HG03108 (cell line): ENCODE data around the gene GNS.
A peak's percentile ranks its signal among the peaks of the same experiment; 100 is the strongest.
"Not testable (repeated sequence)": the region's sequence is repeated elsewhere in the genome, so short reads cannot be mapped to it uniquely, and the experiment has no call there.

Source experiments
- ATAC-seq: cut with Tn5 transposase; IDR thresholded peaks from one replicate; pipeline ENCODE4 v1.9.1; 2021; ENCODE audit warnings: moderate library complexity; ENCODE audit not compliant: unreplicated experiment

Gene GNS

DNA sequence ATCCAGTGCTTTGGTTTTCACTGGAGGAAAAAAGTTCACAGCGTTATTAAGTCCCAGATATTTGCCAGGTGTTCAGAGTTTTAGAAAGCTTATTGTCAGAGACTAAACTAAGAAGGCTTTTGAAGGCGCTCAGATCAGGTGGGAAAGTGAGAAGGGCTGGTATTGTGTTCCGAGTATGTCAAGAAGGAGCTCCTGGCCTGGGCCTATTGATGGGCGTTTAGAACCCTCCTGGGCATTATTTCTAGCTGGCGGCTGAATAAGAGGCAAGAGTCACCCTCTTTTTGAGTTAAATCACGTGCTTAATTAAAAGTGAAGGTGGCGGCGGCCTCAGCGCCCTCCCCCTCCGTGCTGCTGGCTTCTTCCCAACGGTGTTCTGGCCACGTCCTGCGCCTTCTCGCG is 20.9 kb upstream of the GNS start:
- no peak for ATAC-seq

DNA sequence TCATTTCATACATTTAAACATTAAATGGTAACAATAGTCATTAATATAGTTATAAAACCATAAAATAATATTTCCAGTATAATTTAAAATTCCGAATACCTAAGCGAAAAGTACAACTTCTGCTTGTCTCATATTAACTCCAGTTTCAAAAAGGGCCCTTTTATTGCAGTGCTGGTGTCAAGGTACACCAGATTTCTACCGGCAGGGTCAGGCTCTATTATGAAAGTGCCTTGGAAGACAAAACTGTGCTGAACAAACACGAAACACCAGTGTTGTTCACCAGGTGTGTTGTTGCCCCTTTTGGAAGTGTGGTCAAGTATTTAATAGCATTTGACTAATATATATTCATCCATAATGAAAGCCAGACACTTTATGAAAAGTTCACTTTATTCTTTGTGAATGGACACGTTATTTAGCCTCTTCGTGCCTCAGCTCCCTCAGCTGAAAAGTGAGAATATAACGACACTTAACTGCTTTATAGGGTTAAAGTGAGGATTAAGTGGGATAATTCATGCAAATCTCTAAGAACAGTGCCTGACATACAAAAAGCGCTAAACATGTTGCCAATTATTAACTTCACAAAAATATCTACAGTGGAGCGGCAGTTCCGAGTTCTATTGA is 20.3 kb upstream of the GNS start:
- ATAC-seq, result no peak

DNA sequence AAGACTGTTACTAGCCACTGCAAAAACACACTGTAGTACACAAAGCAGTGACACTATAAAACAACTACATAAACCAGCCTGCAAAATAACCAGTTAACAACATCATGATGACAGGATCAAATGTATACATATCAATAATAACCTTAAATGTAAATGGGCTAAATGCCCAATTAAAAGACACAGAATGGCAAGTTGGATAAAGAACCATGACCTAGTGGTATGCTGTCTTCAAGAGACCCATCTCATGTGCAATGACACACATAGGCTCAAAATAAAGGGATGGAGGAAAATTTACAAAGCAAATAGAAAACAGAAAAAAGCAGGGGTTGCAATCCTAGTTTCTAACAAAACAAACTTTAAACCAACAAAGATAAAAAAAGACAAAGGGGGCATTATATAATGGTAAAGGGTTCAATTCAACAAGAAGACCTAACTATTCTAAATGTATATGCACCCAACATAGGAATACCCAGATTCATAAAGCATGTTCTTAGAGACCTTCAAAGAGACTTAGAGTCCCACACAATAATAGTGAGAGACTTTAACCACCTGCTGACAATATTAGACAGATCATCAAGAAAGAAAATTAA is 16.0 kb upstream of the GNS start:
- ATAC-seq, result not testable (repeated sequence)

DNA sequence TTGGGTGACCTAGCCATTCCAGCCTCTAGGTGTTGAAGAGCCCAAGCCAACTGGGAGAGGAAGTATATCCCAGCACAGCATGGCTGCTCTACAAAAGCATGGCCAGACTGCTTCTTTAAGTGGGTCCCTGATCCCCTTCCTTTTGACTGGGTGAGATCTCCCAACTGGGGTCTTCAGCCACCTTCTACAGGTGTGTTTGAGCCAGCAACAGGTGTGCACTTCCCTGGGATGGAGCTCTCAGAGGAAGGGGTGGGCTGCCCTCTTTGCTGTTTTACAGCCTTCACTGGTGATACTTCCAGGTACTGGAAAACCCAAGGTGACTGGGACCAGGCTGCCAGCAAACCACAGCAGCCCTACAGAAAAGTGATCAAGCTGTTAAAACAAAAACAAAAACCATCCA is 14.2 kb upstream of the GNS start:
- no peak for ATAC-seq

DNA sequence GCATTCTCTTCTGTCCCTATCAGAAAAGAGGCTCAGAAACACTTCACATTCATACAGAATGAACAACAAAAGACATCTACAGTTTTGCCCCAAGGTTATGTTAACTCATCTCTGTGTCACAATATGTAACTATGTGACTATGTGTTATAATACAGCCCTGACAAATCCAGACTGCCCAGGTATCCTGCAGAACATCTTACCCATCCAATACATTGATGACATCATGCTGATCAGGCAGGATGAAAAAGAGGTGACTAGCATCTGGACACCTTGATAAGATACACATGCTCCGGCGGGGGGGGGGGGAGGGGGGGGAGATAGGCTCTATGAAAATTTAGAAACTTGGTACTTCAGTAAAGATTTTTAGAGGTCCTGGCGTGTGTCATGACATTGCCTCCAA is 8.3 kb upstream of the GNS start:
- no peak for ATAC-seq

DNA sequence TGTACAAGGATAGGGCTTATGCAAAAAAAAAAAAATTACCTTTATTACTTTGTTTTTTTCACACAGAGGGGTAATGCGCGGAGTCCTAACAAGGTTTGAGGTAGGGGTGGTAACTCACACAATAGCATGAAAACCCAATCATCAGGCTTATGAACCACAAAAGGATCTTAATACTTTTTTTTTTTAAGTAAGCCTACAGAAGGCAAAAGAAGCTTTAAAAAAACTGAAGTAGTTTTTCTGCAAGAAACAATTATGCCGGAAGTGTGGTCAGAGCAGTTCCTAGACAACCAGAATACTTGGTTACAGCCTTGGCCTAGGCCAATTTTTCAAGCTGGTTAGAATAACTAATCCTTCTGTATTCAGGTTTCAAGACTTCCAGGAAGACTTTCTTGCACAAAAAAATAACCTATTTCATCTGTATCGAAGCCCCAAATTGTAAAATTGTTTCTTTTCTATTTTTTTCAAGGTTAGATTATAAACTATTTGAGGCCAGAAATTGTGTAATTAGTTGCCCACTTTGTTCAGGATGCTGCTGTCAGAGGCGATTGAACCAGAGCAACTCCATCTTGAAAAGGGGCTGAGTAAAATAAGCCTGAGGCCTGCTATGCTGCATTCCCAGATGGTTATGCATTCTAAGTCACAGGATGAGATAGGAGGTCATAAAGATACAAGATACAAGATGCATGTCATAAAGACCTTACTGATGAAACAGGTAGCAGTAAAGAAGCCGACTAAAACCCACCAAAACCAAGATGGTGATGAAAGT is 1.8 kb upstream of the GNS start:
- no peak for ATAC-seq

DNA sequence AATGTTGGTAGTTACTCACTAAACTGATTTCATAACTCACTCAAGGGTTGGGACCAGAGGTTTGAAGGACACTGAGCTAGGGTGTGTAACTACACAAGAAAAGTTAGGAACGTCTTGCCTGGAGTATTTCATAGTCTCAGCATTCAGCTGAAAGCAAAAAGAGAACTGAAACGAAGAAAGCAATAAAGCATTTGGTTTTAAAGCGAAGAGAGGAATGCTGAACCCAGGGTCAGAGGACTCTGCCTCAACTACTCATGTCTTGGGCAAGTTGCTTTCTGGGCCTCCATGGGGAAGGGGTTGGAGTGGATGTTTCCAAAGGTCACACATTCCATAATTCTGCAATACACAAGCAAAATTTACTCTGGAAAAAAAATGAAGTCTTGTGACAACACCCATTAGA is 1.4 kb downstream of the GNS start:
- ATAC-seq, result no peak

DNA sequence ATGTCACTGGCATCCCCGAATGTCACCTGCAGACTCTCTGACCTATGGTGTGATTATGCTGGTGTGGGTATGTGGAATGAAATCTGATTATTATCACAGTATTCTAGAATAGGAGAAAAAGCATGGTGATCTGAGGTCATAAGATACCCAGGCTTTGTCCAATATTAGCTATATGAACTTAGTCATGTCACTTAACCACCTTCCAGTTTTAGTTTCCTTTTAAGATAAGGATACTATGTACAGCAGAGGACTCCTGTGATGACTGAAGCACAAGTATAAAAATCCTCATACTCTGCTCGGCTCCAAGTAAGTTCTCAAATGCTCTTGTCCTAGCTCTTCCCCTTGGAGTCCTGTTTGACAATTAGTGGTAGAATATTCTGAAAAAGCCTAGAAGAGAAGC is 2.8 kb downstream of the GNS start:
- peak; percentile 31 for ATAC-seq

DNA sequence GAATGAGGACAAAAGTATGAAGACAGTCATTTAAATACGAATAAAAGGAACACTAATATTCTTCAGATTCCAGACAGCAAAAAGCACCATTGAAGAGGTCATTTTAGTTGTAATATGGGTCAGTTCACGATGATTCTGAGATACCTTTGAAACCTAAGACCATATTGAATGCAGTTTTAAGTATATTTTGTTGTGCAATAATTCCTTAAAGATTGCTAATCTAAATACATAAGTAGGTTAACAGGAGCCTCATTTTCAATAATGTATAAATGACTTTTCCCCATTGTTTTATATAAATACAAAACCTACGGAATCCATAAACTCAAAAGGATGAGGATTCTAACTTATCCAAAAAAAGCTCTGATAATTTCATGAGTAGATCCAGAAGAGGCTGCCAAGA is 5.8 kb downstream of the GNS start:
- no peak for ATAC-seq

DNA sequence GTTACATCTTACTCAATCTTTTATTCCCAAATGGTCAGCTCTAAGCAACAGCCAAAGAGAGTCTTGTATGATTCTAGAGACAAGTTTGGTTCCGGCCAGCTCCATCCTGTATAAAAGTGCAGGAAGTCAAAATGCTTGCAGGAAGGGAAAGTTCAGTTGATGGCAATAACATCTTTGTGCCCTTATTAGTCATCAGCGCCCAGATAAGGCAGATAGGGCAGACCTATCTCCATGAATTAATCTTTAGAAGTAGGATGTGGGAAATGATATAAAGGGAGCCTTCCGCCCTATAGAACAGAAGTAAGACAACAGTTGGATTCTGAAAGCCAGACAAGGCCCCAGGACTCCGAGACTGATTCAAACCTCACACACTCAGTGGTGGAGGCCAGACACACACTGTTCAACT is 6.4 kb downstream of the GNS start:
- ATAC-seq, result no peak

DNA sequence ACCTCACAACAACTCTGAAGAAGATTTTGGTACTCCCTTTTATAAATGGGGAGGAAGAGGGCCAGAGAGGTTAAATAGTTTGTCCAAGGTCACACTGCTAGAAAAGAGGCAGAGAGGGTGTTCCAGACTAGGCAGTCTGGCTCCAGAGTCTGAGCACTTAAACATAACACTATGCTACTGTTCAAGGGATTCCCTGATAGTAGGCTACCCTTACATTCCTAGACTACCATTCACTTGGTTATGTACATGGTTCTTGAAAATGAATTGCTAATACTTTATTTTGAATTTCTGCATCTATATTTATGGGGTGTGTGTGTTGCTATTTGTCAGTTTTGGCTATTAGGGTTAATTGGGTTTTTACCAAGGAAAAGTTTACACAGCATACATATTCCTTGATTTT is 7.2 kb downstream of the GNS start:
- no peak for ATAC-seq

DNA sequence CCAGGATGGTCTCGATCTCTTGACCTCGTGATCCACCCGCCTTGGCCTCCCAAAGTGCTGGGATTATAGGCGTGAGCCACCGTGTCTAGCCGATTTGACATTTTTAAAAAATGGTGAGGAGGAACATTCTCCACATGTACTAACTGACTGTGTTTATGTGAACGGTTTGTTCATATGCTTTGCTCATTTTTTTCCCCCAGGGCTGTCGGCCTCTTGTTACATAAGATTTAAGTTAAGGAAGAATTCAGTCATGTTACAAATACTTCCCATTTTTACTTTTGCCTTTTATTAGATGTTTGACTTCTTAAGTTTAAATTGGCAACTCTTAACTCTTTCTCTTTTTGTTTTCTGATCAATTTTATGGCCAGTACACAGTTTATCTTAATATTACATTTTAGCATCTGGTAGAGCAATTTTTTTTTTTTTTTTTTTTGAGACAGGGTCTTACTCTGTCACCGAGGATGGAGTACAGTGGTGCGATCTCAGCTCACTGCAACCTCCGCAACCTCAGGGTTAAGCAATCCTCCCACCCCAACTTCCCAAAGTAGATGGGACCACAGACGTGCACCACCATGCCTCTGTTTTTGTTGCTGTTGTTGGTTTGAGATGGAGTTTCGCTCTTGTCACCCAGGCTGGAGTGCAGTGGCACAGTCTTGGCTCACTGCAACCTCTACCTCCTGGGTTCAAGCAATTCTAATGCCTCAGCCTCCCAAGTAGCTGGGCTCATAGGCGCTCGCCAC is 9.6 kb downstream of the GNS start:
- ATAC-seq, result no peak

DNA sequence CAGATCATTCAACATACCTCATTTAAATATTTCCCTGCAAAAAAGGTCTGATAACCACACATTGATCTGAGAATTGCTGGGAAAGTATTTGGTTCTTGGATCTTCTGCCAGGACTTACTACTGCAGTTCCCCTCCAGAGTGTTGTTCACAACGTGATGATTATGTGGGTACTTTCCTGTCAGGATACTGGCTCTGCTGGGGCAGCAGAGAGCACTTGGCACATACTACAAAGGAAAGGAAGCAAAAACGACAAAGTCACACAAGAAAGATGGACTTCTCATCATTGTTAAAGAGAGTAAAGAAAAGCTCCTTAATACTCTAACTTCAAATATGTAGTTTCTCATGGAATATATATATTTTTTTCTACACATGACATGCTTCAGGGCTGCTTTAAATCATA is 11.5 kb downstream of the GNS start:
- no peak for ATAC-seq

DNA sequence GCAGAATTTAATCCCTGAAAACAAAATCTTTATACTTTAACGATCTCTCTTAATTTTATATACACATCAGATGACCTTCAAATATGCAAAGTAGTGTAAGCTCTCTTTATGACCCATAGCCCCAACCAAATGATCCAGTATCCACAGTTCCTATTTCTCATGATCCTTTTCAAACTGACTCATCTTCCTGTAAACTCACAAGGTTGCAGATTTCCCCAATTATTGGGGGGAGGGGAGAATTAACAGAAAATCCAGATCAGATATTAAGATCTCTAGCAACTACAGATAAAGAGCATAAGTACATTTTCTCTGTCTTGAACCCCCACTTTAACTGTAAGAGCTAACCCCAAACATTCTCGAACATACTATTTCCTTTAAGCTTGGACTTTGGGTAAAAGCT is 12.5 kb downstream of the GNS start:
- ATAC-seq, result no peak

DNA sequence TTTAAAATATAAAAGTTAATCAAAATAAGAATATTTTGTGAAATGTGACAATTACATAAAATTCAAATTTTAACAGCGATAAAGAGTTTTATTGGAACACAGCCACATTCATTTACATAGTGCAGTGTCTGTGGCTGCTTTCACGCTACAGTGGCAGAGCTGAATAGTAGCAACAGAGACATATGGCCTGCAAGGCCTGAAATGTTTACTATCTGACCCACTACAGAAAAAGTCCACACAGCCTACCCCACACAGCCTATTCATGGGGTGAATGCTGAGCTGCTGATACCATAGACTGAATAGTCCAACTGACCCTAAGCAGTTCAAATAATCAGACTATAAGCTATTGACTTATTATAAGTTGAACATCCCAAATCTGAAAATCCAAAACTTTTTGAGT is 13.2 kb downstream of the GNS start:
- ATAC-seq, result no peak

DNA sequence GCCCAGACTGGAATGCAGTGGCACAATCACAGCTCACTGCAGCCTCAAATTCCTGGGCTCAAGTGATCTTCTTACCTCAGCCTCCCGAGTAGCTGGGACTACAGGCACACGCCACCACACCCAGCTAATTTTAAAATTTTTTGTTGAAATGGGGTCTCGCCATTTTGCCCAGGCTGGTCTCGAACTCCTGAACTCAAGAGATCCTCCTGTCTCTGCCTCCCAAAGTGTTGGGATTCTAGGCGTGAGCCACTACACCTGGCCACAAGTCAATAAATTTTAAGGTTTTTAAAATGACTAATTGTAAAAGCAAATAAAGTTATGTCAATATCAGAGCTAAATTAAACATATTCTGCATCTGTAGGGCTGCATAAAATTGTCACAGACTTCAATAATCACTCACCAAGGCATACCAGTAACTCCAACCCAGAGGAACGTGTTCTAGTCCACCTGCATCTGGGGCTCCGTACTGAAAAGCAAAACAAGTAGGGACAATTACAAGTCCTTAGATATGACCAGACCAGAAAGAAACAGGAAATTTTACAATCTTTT is 13.9 kb downstream of the GNS start:
- ATAC-seq, result no peak

DNA sequence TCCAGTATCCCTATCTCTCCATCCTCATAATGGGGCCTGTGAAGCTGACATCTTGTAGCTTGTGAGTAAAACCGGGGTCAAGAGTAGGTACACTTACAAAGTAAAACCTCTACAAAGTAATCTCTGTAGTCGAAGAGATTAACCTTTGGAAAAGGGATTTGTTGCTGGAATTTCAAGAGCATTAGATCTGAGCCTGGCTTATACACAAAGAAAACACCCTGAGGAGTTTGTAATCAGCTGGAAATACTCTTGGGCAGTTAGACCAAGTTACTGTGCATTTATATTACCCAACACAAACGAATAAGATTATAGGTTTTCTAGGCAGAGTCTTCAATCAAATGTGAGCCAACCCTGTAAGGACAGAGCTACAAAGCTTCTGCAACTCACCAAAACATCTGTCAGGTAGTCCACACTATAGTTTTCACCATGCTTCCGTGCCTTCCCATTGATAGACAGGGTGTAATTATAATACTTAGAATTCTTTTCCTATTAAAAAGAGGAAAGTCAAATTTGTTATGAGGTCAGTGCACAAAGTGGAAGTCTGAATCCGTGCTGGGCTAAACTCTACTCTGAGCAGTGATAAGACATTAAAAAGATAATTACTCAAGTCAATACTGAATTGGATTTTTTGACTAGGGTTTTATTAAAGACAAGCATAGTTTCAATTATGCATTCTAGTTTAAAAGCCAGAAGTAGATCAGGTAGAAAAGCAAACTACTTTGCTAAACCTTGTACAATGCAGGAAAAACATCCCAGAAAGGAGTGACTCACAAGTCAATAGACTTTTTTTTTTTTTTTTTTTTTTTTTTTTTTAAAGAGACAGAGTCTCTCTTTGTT is 14.6 kb downstream of the GNS start:
- no peak for ATAC-seq

DNA sequence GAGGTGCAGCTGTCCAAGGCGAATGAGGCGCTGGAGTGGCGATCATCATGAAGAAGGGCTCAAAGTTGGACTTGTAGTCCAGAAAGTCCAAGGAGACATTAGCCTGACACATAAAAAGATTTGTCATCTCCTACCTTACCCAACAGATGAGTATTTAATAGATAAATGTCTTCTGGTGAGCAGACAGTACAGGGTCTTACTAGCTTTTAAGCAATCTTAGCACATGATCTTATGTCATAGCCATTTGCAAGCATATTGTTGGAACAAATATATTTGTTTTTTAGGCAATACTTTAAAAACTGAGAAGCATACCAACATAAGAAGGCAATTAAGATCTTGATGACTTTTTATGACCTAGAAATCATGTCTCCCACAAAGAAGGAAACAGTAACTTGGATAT is 16.0 kb downstream of the GNS start:
- no peak for ATAC-seq

DNA sequence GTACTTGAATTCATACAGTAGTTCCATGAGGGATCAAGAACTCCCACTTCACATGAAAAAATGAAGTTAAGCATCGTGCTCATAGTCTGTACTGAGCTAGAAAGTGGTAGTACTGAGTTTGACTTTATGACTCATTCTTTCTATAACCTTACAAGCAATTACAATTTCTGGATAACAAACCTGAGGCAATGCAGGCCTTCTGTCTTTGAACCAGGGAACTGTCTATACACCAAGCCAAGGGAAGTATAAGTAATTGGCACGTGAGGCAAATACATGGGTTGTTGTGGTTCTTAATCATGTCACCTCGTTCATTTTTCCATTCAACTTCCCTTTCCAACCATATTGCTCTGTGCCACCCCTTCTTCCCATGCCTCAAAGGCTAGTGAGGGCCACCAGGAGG is 16.8 kb downstream of the GNS start:
- ATAC-seq, result no peak

DNA sequence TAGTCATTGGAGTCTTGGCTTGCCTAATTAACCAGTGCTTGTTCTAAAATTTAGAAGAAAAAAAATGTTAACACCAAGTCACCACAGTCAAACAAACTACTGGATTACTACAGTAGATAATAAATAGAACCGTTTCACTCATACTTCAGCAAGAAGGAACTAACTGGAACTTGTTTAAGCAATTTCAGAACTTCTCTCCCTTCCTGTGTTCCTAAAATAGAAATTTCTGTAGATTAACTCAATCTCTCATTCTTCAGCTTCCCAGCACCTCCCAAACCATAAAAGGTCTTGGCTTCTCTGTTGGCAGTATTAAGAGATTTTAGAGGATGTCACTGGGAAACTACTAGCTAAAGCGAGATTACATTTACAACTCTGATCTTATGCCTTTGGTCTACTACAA is 18.6 kb downstream of the GNS start:
- ATAC-seq, result no peak

DNA sequence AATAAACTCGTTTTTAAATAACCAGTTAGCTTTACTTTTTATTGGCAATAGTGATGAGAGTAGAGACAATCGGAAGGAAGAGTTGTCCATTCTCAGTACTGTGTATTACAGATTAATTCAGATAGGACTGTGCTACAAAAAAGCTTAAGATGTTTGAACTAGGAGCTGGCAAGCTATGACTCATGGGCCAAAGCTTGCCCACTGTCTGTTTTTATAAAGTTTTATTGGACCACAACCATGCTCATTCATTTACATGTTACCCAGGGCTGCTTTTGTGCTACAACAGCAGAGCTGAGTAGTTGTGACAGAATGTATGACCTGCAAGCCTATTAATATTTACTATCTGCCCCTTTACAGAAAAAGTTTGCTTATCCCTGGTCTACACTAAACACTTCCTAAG is 19.4 kb downstream of the GNS start:
- no peak for ATAC-seq
